PC-9 (cell line): ENCODE measurements around the gene SLC28A2. TPM values are rescaled to one million over a fixed set of nuclear protein-coding genes. Genes with fewer than 3 reads are reported as not detected.
A peak's percentile ranks its signal among the peaks of the same experiment; 100 is the strongest.
"Not testable (repeated sequence)": the region's sequence is repeated elsewhere in the genome, so short reads cannot be mapped to it uniquely, and the experiment has no call there.

Experiments
- BruUV-seq: library from RNA; stranded (reverse); fragments of 400-500 nt; replicated peaks from 2 replicates; lab custom pipeline; 2021; lab: Mats Ljungman, UMichigan
- CTCF ChIA-PET: fragments of 300-600 bp; sonication (Branson Sonifier 250); formaldehyde crosslinking; loops from one replicate; lab custom pipeline; 2022; ENCODE audit warnings: antibody characterized with exemption; lab: Charles Lee
- POLR2A ChIA-PET: fragments of 300-600 bp; sonication (Branson Sonifier 250); formaldehyde crosslinking; loops from one replicate; lab custom pipeline; 2022; ENCODE audit warnings: antibody characterized with exemption; ENCODE audit not compliant: unreplicated experiment; lab: Charles Lee
- DNase-seq, 2 experiments: peaks; one replicate each; pipeline versions ENCODE4 v3.0.0 to v3.0.0-alpha.2; 2015 to 2022; ENCODE audit warnings: mixed read lengths in 1 of 2
- H2AFZ ChIP-seq: fragments of 200-600 bp; sonication (generic); 2 replicates; pipeline ENCODE4 v1.8.1; 2017; ENCODE audit warnings: antibody characterized with exemption
- H3F3A ChIP-seq: fragments of 200-600 bp; sonication (generic); 2 replicates; pipeline ENCODE4 v1.8.1; 2017; ENCODE audit warnings: antibody characterized with exemption, mild to moderate bottlenecking, low read depth; ENCODE audit not compliant: insufficient read depth
- H3K27ac ChIP-seq: fragments of 200-600 bp; sonication (generic); 2 replicates; pipeline ENCODE4 v1.6.1; 2016; ENCODE audit warnings: mixed run types
- H3K27me3 ChIP-seq: fragments of 200-600 bp; sonication (generic); 2 replicates; pipeline ENCODE4 v1.6.1; 2016; ENCODE audit warnings: low read depth, mixed run types; ENCODE audit not compliant: insufficient read depth
- H3K36me3 ChIP-seq: fragments of 200-600 bp; sonication (generic); 2 replicates; pipeline ENCODE4 v1.6.1; 2016; ENCODE audit warnings: low read depth, mixed run types
- H3K4me1 ChIP-seq: fragments of 200-600 bp; sonication (generic); replicated peaks from 2 replicates; pipeline ENCODE4 v1.6.1; 2016; ENCODE audit warnings: mixed run types; ENCODE audit not compliant: insufficient read depth
- H3K4me2 ChIP-seq: fragments of 200-600 bp; sonication (generic); 2 replicates; pipeline ENCODE4 v1.6.1; 2017; ENCODE audit warnings: mixed run types
- H3K4me3 ChIP-seq: fragments of 200-600 bp; sonication (generic); 2 replicates; pipeline ENCODE4 v1.6.1; 2016; ENCODE audit warnings: mixed run types
- H3K79me2 ChIP-seq: fragments of 200-600 bp; sonication (generic); 2 replicates; pipeline ENCODE4 v1.6.1; 2017; ENCODE audit warnings: low read depth, mixed run types
- H3K9me2 ChIP-seq: fragments of 200-600 bp; sonication (generic); 2 replicates; pipeline ENCODE4 v1.8.1; 2017; ENCODE audit warnings: mild to moderate bottlenecking; ENCODE audit not compliant: insufficient read depth
- H3K9me3 ChIP-seq: fragments of 200-600 bp; sonication (generic); 2 replicates; pipeline ENCODE4 v1.8.1; 2016; ENCODE audit warnings: low read depth; ENCODE audit not compliant: insufficient read depth
- H4K20me1 ChIP-seq: fragments of 200-600 bp; sonication (generic); 2 replicates; pipeline ENCODE4 v1.8.1; 2017; ENCODE audit not compliant: insufficient read depth
- EZH2 ChIP-seq: fragments of 200-600 bp; sonication (generic); IDR thresholded peaks from 2 replicates; pipeline ENCODE4 v1.8.0; 2017; ENCODE audit warnings: antibody characterized with exemption, low read depth
- intact Hi-C: fragments of 100-400 bp; cut with micrococcal nuclease; formaldehyde crosslinking; loops from one replicate; pipeline ENCODE4 v1.10.0; 2022; ENCODE audit not compliant: unreplicated experiment
- total RNA-seq: library from RNA; stranded (reverse); gene quantifications from 2 replicates; pipeline ENCODE4 v1.2.3, GENCODE V29; 2021
- TF ChIP-seq, protein P1 (sequence below): fragments of 200-600 bp; sonication (generic); conservative IDR thresholded peaks from 2 replicates; pipeline ENCODE4 v1.6.1; 2017; ENCODE audit warnings: mixed run types, antibody characterized with exemption, mild to moderate bottlenecking, moderate library complexity

The SLC28A2 gene
- total RNA-seq, 1 experiment from 2014 or later, result not detected

DNA sequence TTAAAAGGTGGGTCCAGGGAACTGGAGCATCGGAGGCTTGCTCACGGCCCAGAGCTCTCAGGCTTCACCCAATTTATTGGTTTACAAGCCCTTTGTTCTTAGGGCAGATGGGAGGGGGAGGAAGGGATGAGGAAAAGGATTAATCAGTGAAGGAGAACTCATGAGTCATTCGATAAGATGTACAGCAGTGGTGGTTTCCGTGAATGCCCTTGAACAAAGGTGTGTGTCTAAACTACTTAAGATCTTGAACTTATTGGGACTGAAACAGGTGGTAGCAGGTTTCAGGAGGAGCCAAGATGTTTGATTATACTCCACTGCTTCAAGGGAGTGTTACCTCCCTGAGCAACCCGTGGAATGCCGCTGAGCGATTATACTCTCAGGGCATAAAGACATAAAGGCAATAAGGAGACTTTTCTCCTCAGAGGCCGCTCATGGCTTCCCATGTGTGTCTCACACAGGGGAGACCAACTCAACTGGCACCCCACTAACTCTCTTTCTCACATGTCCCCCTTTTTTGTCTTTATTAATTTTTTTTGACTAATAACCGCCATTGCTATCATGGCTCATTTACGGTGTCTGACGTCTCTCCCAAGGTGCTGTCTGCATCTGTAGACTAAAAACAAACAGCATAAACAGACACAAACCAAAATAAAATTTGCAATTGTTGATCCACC lies 17.3 kb upstream of the SLC28A2 start:
- no TSS peak for BruUV-seq
- Histone ChIP-seq H2AFZ (no peak overlapping the region), H3K79me2 (no peaks in the 10 kb centered on the region), H3F3A (no peaks in the 10 kb centered on the region), H3K9me2 (no peaks in the 10 kb centered on the region), H3K27me3 (no peaks in the 10 kb centered on the region), H3K27ac (no peak overlapping the region), H3K36me3 (no peaks in the 10 kb centered on the region), H3K4me3 (no peak overlapping the region), H3K9me3 (no peaks in the 10 kb centered on the region), H3K4me2 (no peak overlapping the region), H4K20me1 (no peaks in the 10 kb centered on the region), H3K4me1 (no peaks in the 10 kb centered on the region)
- POLR2A ChIA-PET, result no interaction called here
- TF ChIP-seq, protein P1, sequence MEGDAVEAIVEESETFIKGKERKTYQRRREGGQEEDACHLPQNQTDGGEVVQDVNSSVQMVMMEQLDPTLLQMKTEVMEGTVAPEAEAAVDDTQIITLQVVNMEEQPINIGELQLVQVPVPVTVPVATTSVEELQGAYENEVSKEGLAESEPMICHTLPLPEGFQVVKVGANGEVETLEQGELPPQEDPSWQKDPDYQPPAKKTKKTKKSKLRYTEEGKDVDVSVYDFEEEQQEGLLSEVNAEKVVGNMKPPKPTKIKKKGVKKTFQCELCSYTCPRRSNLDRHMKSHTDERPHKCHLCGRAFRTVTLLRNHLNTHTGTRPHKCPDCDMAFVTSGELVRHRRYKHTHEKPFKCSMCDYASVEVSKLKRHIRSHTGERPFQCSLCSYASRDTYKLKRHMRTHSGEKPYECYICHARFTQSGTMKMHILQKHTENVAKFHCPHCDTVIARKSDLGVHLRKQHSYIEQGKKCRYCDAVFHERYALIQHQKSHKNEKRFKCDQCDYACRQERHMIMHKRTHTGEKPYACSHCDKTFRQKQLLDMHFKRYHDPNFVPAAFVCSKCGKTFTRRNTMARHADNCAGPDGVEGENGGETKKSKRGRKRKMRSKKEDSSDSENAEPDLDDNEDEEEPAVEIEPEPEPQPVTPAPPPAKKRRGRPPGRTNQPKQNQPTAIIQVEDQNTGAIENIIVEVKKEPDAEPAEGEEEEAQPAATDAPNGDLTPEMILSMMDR, result no peak
- TF ChIP-seq EZH2, result no peak
- intact Hi-C loops, result no loop called here
- no peak for DNase-seq
- CTCF ChIA-PET, result no interaction called here

DNA sequence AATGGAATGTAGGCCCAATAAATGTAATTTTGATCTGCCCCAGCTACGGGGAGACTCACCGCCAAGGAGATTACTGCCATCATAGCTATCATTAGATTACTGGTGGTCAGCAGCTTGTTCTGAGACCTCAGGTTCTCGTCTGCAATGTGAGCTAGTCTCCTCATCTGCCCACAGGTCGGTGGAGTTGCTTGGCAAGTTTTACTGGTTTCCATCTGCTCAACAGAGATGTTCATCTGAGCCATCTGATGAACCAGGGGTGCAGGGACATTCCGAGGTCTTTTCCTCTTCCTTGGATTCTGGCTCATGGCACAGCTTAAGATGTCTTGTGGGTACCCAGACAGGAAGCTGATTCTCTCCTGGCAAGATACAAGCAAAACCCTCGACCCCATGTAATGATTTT lies 15.2 kb upstream of the SLC28A2 start:
- H3K36me3 ChIP-seq, H4K20me1 ChIP-seq, BruUV-seq, H3K9me3 ChIP-seq, H3K4me3 ChIP-seq, POLR2A ChIA-PET, H2AFZ ChIP-seq, H3K9me2 ChIP-seq, H3K79me2 ChIP-seq, intact Hi-C loops, H3K4me1 ChIP-seq, H3K4me2 ChIP-seq, H3K27ac ChIP-seq, CTCF ChIA-PET, H3K27me3 ChIP-seq, H3F3A ChIP-seq: not testable (repeated sequence)
- peak in 1 of 2 experiments; percentile 14 for DNase-seq

DNA sequence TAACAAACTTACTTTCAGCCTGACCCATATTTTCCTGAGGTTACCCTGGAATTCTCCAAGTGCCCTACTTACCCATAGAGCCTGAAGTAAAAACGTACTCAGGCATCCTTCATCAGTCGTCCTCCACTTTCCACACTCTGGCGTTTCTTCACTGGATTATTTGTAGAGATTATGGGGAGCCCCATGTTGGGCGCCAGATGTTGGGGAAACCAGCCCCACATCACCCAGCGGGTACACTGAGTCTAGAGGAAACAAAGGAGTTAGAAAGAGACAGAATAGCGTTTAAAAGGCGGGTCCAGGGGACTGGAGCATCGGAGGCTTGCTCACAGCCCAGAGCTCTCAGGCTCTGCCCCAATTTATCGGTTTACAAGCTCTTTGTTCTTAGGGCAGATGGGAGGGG lies 9.7 kb upstream of the SLC28A2 start:
- Histone ChIP-seq H4K20me1 (no peaks in the 10 kb centered on the region), H3K9me3 (peaks cover 13% of the 10 kb centered on the region), H2AFZ (no peak overlapping the region), H3K4me3 (no peak overlapping the region), H3F3A (no peaks in the 10 kb centered on the region), H3K9me2 (no peaks in the 10 kb centered on the region), H3K4me1 (no peaks in the 10 kb centered on the region), H3K27ac (no peak overlapping the region), H3K36me3 (no peaks in the 10 kb centered on the region), H3K4me2 (no peak overlapping the region), H3K79me2 (no peaks in the 10 kb centered on the region), H3K27me3 (no peaks in the 10 kb centered on the region)
- TF ChIP-seq, protein P1, result no peak
- no peak for TF ChIP-seq EZH2
- ChIA-PET CTCF (no interaction called here), POLR2A (no interaction called here)
- BruUV-seq, result no TSS peak
- intact Hi-C loops, result no loop called here
- no peak for DNase-seq
